DOHH2 (cell line): ENCODE results near the gene TCL1B.

Source experiments
- H3F3A ChIP-seq: fragments of 200-600 bp; sonication (generic), shearing (Covaris generic); 2 replicates; pipeline ENCODE4 v1.6.0; 2016; ENCODE audit warnings: antibody characterized with exemption, mild to moderate bottlenecking; ENCODE audit not compliant: control insufficient read depth, insufficient read depth
- H3K27ac ChIP-seq: fragments of 200-600 bp; sonication (generic); 2 replicates; pipeline ENCODE4 v1.5.1; 2014; ENCODE audit warnings: low read depth, mild to moderate bottlenecking, low read length, moderate library complexity
- H3K27me3 ChIP-seq: fragments of 200-600 bp; sonication (generic); 2 replicates; pipeline ENCODE4 v1.6.1; 2014; ENCODE audit warnings: mild to moderate bottlenecking, low read length, mixed read lengths; ENCODE audit not compliant: control insufficient read depth
- H3K36me3 ChIP-seq: fragments of 200-600 bp; sonication (generic); 2 replicates; pipeline ENCODE4 v1.6.1; 2014; ENCODE audit warnings: mild to moderate bottlenecking, low read length, moderate library complexity, mixed read lengths; ENCODE audit not compliant: control insufficient read depth
- H3K4me1 ChIP-seq: fragments of 200-600 bp; sonication (generic); 2 replicates; pipeline ENCODE4 v1.6.1; 2014; ENCODE audit warnings: mild to moderate bottlenecking, low read length, mixed read lengths; ENCODE audit not compliant: control insufficient read depth
- H3K4me2 ChIP-seq: fragments of 200-600 bp; sonication (generic); 2 replicates; pipeline ENCODE4 v1.6.0; 2014; ENCODE audit warnings: mild to moderate bottlenecking, low read length, moderate library complexity
- H3K4me3 ChIP-seq: fragments of 200-600 bp; sonication (generic); 2 replicates; pipeline ENCODE4 v1.5.1; 2014; ENCODE audit warnings: mild to moderate bottlenecking, low read length, mixed read lengths
- H3K79me2 ChIP-seq: fragments of 200-600 bp; sonication (generic); 2 replicates; pipeline ENCODE4 v1.6.1; 2014; ENCODE audit warnings: mild to moderate bottlenecking, low read length, mixed read lengths; ENCODE audit not compliant: control insufficient read depth
- H3K9me2 ChIP-seq: fragments of 200-600 bp; sonication (generic); replicated peaks from 2 replicates; pipeline ENCODE4 v1.6.1; 2014; ENCODE audit warnings: mild to moderate bottlenecking, low read length, mixed read lengths; ENCODE audit not compliant: control insufficient read depth
- H3K9me3 ChIP-seq: fragments of 200-600 bp; sonication (generic); 2 replicates; pipeline ENCODE4 v1.6.1; 2014; ENCODE audit warnings: antibody characterized with exemption, low read length, mixed read lengths; ENCODE audit not compliant: control insufficient read depth, insufficient read depth
- H4K20me1 ChIP-seq: fragments of 200-600 bp; sonication (generic); 2 replicates; pipeline ENCODE4 v1.6.0; 2014; ENCODE audit warnings: low read depth, mild to moderate bottlenecking, antibody characterized with exemption, low read length, moderate library complexity; ENCODE audit not compliant: control insufficient read depth, insufficient read depth
- EZH2phosphoT487 ChIP-seq: fragments of 200-600 bp; sonication (generic); IDR thresholded peaks from 2 replicates; pipeline ENCODE4 v1.6.1; 2017; ENCODE audit warnings: borderline replicate concordance, mild to moderate bottlenecking, antibody characterized with exemption, low read length, moderate library complexity, mixed read lengths
- TF ChIP-seq, protein P1 (sequence below): fragments of 200-600 bp; sonication (generic); IDR thresholded peaks from one replicate; pipeline ENCODE4 v1.5.1; 2014; ENCODE audit warnings: antibody characterized with exemption, mild to moderate bottlenecking, low read depth, low read length; ENCODE audit not compliant: poor library complexity, severe bottlenecking

The TCL1B gene

DNA sequence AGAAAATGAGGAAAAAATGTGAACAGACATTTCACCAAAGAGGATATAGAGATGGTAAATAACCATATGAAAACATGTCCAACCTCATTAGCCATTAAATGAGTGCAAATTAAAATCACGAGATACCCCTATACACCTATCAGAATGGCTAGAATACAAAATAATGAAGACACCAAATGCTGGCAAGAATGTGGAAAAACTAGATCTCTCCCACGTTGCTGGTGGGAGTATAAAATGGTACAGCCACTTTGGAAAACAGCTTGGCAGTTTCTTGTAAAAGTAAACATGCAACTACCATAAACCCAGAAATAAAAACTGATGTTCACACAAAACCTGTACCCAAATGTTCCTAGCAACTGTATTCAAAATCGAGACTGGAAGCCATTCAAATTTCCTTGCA lies 38.3 kb upstream of the TCL1B start:
- Histone ChIP-seq H3K4me1 (peaks cover 30% of the 10 kb centered on the region), H3F3A (no peaks in the 10 kb centered on the region), H3K4me3 (no peak overlapping the region), H3K4me2 (no peak overlapping the region), H3K27ac (no peak overlapping the region), H3K79me2 (no peaks in the 10 kb centered on the region), H3K27me3 (0 out of 2 replicates have a peak, but pooled peaks cover 3% of the 10 kb centered on the region), H4K20me1 (no peaks in the 10 kb centered on the region), H3K9me3 (no peaks in the 10 kb centered on the region), H3K36me3 (no peaks in the 10 kb centered on the region), H3K9me2 (no peaks in the 10 kb centered on the region)
- TF ChIP-seq, protein P1, sequence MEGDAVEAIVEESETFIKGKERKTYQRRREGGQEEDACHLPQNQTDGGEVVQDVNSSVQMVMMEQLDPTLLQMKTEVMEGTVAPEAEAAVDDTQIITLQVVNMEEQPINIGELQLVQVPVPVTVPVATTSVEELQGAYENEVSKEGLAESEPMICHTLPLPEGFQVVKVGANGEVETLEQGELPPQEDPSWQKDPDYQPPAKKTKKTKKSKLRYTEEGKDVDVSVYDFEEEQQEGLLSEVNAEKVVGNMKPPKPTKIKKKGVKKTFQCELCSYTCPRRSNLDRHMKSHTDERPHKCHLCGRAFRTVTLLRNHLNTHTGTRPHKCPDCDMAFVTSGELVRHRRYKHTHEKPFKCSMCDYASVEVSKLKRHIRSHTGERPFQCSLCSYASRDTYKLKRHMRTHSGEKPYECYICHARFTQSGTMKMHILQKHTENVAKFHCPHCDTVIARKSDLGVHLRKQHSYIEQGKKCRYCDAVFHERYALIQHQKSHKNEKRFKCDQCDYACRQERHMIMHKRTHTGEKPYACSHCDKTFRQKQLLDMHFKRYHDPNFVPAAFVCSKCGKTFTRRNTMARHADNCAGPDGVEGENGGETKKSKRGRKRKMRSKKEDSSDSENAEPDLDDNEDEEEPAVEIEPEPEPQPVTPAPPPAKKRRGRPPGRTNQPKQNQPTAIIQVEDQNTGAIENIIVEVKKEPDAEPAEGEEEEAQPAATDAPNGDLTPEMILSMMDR: no peak

DNA sequence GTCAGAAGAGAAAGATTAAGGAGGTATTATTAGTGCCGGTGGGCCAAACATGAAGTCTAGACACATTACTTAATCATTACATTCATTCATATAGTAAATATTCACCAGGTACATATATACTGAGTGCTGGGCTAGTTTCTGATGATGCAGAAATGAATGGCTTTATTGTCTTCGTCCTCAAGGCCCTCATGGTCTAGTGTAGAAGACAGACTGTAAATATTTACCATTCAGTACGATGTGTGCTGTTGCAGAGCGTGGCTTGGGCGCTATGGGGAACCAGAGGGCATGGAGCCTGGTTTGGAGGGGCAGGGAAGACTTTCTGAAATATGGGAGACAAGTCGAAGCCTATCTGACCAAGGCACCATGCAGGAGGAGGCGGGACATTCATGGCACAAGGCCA lies 37.0 kb upstream of the TCL1B start:
- no peaks in the 10 kb centered on the region for H3K36me3 ChIP-seq
- no peak overlapping the region for H3K4me2 ChIP-seq
- H3K27ac ChIP-seq: no peak overlapping the region
- H3K27me3 ChIP-seq: no peaks in the 10 kb centered on the region
- no peaks in the 10 kb centered on the region for H3K79me2 ChIP-seq
- no peaks in the 10 kb centered on the region for H3K9me3 ChIP-seq
- TF ChIP-seq EZH2phosphoT487: no peak
- TF ChIP-seq, protein P1: no peak
- H3K4me3 ChIP-seq: no peak overlapping the region
- H3K9me2 ChIP-seq: no peaks in the 10 kb centered on the region
- H4K20me1 ChIP-seq: no peaks in the 10 kb centered on the region
- H3K4me1 ChIP-seq: peaks cover 36% of the 10 kb centered on the region
- H3F3A ChIP-seq: 0 out of 2 replicates have a peak, but pooled peaks cover under 1% of the 10 kb centered on the region

DNA sequence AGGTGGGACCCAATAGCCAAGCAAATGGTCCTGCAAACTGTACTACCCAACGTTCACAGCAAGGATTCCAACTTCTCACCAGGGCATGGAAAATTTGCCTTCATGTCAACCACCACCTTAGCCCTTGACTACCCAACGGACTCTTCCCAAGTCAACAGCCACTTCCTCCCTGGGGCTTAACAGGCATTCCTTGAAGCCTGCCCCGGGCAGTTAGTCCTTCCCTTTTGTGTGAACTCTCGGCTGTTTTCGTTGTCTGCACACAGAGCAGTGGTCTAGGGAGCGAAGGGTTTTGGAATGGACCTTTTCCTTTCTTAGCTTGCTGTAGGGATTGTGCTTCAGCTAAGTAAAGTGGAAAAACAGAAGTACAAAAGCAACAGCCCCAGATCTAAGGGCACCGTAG lies 35.2 kb upstream of the TCL1B start:
- Histone ChIP-seq H3F3A (0 out of 2 replicates have a peak, but pooled peaks cover 2% of the 10 kb centered on the region), H3K79me2 (no peaks in the 10 kb centered on the region), H3K27ac (no peak overlapping the region), H4K20me1 (no peaks in the 10 kb centered on the region), H3K9me2 (no peaks in the 10 kb centered on the region), H3K9me3 (no peaks in the 10 kb centered on the region), H3K4me1 (peaks cover 26% of the 10 kb centered on the region), H3K4me3 (no peak overlapping the region), H3K36me3 (no peaks in the 10 kb centered on the region), H3K4me2 (no peak overlapping the region), H3K27me3 (no peaks in the 10 kb centered on the region)
- TF ChIP-seq, protein P1: no peak
- no peak for TF ChIP-seq EZH2phosphoT487
